GM23338 (cell line): ENCODE results near the gene CELF4. TPM values are rescaled to one million over a fixed set of nuclear protein-coding genes. Genes with fewer than 3 reads are reported as not detected.

Experiments used
- ATAC-seq: fragments of 200-7000 bp; cut with Tn5 transposase; 3 replicates; pipeline ENCODE4 v1.9.1; 2020
- DNase-seq: peaks from one replicate; pipeline ENCODE4 v3.0.0-alpha.2; 2015; ENCODE audit warnings: low spot score
- H2AFZ ChIP-seq: fragments of 200-600 bp; sonication (generic); 2 replicates; pipeline ENCODE4 v1.8.0; 2016; ENCODE audit warnings: antibody characterized with exemption, mild to moderate bottlenecking, moderate library complexity
- H3F3A ChIP-seq: fragments of 200-600 bp; sonication (generic); replicated peaks from 2 replicates; pipeline ENCODE4 v1.8.0; 2017; ENCODE audit warnings: antibody characterized with exemption, mixed run types, low read depth
- H3K27ac ChIP-seq: fragments of 200-600 bp; sonication (generic); 2 replicates; pipeline ENCODE4 v1.6.1; 2016; ENCODE audit warnings: low read depth
- H3K27me3 ChIP-seq: fragments of 200-600 bp; sonication (generic); 2 replicates; pipeline ENCODE4 v1.8.0; 2016; ENCODE audit warnings: mild to moderate bottlenecking, mixed run types, moderate library complexity; ENCODE audit not compliant: insufficient read depth
- H3K36me3 ChIP-seq: fragments of 200-600 bp; sonication (generic); 2 replicates; pipeline ENCODE4 v1.8.0; 2016; ENCODE audit warnings: mild to moderate bottlenecking; ENCODE audit not compliant: insufficient read depth
- H3K4me1 ChIP-seq: fragments of 200-600 bp; sonication (generic); 2 replicates; pipeline ENCODE4 v1.8.0; 2016; ENCODE audit warnings: mild to moderate bottlenecking, moderate library complexity; ENCODE audit not compliant: insufficient read depth
- H3K4me2 ChIP-seq: fragments of 200-600 bp; sonication (generic); 2 replicates; pipeline ENCODE4 v1.7.1; 2017; ENCODE audit warnings: mixed run types
- H3K4me3 ChIP-seq: fragments of 200-600 bp; sonication (generic); 2 replicates; pipeline ENCODE4 v1.6.1; 2016; ENCODE audit warnings: mixed run types
- H3K79me2 ChIP-seq: fragments of 200-600 bp; sonication (generic); replicated peaks from 2 replicates; pipeline ENCODE4 v1.8.0; 2017; ENCODE audit warnings: mild to moderate bottlenecking; ENCODE audit not compliant: insufficient read depth
- H3K9me2 ChIP-seq: fragments of 200-600 bp; sonication (generic); 2 replicates; pipeline ENCODE4 v1.8.0; 2017; ENCODE audit not compliant: insufficient read depth
- H4K20me1 ChIP-seq: fragments of 200-600 bp; sonication (generic); replicated peaks from 2 replicates; pipeline ENCODE4 v1.8.0; 2017; ENCODE audit warnings: mild to moderate bottlenecking; ENCODE audit not compliant: insufficient read depth
- H3K27ac Mint-ChIP-seq: 2 replicates; pipeline ENCODE4 v1.8.0; 2020; ENCODE audit warnings: inconsistent platforms, mild to moderate bottlenecking, moderate library complexity, mixed read lengths
- H3K27me3 Mint-ChIP-seq: 3 replicates; pipeline ENCODE4 v1.8.0; 2022; ENCODE audit warnings: low read depth, mild to moderate bottlenecking, moderate library complexity, mixed read lengths, inconsistent platforms; ENCODE audit not compliant: insufficient read depth, poor library complexity
- H3K36me3 Mint-ChIP-seq: 3 replicates; pipeline ENCODE4 v1.8.0; 2021; ENCODE audit warnings: low read depth, mild to moderate bottlenecking, inconsistent platforms, moderate library complexity, mixed read lengths
- H3K4me1 Mint-ChIP-seq: 3 replicates; pipeline ENCODE4 v1.8.0; 2020; ENCODE audit warnings: mild to moderate bottlenecking, inconsistent platforms, mixed read lengths
- H3K4me3 Mint-ChIP-seq: 3 replicates; pipeline ENCODE4 v1.8.0; 2021; ENCODE audit warnings: moderate library complexity, mild to moderate bottlenecking, inconsistent platforms, mixed read lengths
- H3K9me3 Mint-ChIP-seq: 3 replicates; pipeline ENCODE4 v1.8.0; 2020; ENCODE audit warnings: moderate library complexity, mild to moderate bottlenecking, inconsistent platforms, mixed read lengths
- EZH2 ChIP-seq: fragments of 200-600 bp; sonication (generic); IDR thresholded peaks from one replicate; pipeline ENCODE4 v1.8.0; 2017; ENCODE audit warnings: antibody characterized with exemption, mild to moderate bottlenecking, low read depth; ENCODE audit not compliant: unreplicated experiment
- EZH2phosphoT487 ChIP-seq: fragments of 200-600 bp; sonication (generic); IDR thresholded peaks from one replicate; pipeline ENCODE4 v1.8.1; 2018; ENCODE audit warnings: antibody characterized with exemption; ENCODE audit not compliant: unreplicated experiment
- NANOG ChIP-seq: IDR thresholded peaks from 2 replicates; pipeline ENCODE4 v1.6.1; 2016; ENCODE audit warnings: antibody characterized with exemption, borderline replicate concordance
- polyA plus RNA-seq: library from polyadenylated mRNA; unstranded; fragments of >200 nt; fragmentation: Nextera tagmentation; extraction: Ambion mirVana; gene quantifications from 2 replicates; pipeline ENCODE4 v1.2.1, GENCODE V29; 2016
- total RNA-seq: library from RNA; depleted of rRNA; stranded (reverse); fragments of >200 nt; shearing (Covaris generic); gene quantifications from 2 replicates; pipeline ENCODE4 v1.2.3, GENCODE V29; 2014
- TF ChIP-seq, protein P1 (sequence below): fragments of 250-450 bp; sonication (Bioruptor Pico); IDR thresholded peaks from 2 replicates; pipeline ENCODE4 v1.5.0; 2020; ENCODE audit warnings: mild to moderate bottlenecking, moderate library complexity
- TF ChIP-seq, protein P2 (sequence below), 2 experiments: fragments of 200-600 bp in 1 of 2; sonication (generic) in 1 of 2; conservative IDR thresholded peaks; 2 replicates each; pipeline versions ENCODE4 v1.5.1 to v1.6.1; 2016 to 2017; ENCODE audit warnings: antibody characterized with exemption in 2 of 2, low read depth in 2 of 2, mild to moderate bottlenecking in 2 of 2, moderate library complexity in 1 of 2
- TF ChIP-seq, protein P3 (sequence below): IDR thresholded peaks from 2 replicates; pipeline ENCODE4 v1.6.1; 2016; ENCODE audit warnings: antibody characterized with exemption

The CELF4 gene
- total and polyA plus RNA-seq, 2 experiments from 2014 or later, result 2.6 to 6.7 TPM

DNA sequence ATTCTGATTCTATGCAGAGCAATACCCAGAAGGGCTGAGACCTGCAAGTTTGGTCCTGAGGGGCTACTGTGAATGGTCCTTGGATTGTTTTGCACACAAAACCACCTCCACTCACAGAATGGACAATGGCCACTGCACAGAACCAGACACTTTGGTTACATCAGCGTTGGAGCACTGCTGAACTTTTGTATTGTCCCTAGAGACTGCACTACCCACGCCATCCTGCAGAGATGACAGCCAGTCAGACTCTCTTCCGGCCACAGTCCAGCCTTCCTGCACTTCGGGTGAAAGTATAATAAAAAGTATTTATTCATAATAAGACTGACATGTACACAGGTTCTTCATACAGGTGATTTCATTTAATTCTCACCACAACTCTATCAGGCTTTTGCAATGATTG lies 35.7 kb downstream of the CELF4 start (continued):
- TF ChIP-seq, protein P1, sequence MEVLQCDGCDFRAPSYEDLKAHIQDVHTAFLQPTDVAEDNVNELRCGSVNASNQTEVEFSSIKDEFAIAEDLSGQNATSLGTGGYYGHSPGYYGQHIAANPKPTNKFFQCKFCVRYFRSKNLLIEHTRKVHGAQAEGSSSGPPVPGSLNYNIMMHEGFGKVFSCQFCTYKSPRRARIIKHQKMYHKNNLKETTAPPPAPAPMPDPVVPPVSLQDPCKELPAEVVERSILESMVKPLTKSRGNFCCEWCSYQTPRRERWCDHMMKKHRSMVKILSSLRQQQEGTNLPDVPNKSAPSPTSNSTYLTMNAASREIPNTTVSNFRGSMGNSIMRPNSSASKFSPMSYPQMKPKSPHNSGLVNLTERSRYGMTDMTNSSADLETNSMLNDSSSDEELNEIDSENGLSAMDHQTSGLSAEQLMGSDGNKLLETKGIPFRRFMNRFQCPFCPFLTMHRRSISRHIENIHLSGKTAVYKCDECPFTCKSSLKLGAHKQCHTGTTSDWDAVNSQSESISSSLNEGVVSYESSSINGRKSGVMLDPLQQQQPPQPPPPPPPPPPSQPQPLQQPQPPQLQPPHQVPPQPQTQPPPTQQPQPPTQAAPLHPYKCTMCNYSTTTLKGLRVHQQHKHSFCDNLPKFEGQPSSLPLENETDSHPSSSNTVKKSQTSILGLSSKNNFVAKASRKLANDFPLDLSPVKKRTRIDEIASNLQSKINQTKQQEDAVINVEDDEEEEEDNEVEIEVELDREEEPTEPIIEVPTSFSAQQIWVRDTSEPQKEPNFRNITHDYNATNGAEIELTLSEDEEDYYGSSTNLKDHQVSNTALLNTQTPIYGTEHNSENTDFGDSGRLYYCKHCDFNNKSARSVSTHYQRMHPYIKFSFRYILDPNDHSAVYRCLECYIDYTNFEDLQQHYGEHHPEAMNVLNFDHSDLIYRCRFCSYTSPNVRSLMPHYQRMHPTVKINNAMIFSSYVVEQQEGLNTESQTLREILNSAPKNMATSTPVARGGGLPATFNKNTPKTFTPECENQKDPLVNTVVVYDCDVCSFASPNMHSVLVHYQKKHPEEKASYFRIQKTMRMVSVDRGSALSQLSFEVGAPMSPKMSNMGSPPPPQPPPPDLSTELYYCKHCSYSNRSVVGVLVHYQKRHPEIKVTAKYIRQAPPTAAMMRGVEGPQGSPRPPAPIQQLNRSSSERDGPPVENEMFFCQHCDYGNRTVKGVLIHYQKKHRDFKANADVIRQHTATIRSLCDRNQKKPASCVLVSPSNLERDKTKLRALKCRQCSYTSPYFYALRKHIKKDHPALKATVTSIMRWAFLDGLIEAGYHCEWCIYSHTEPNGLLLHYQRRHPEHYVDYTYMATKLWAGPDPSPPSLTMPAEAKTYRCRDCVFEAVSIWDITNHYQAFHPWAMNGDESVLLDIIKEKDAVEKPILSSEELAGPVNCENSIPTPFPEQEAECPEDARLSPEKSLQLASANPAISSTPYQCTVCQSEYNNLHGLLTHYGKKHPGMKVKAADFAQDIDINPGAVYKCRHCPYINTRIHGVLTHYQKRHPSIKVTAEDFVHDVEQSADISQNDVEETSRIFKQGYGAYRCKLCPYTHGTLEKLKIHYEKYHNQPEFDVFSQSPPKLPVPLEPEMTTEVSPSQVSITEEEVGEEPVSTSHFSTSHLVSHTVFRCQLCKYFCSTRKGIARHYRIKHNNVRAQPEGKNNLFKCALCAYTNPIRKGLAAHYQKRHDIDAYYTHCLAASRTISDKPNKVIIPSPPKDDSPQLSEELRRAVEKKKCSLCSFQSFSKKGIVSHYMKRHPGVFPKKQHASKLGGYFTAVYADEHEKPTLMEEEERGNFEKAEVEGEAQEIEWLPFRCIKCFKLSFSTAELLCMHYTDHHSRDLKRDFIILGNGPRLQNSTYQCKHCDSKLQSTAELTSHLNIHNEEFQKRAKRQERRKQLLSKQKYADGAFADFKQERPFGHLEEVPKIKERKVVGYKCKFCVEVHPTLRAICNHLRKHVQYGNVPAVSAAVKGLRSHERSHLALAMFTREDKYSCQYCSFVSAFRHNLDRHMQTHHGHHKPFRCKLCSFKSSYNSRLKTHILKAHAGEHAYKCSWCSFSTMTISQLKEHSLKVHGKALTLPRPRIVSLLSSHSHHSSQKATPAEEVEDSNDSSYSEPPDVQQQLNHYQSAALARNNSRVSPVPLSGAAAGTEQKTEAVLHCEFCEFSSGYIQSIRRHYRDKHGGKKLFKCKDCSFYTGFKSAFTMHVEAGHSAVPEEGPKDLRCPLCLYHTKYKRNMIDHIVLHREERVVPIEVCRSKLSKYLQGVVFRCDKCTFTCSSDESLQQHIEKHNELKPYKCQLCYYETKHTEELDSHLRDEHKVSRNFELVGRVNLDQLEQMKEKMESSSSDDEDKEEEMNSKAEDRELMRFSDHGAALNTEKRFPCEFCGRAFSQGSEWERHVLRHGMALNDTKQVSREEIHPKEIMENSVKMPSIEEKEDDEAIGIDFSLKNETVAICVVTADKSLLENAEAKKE (CRISPR knock-in tag), result no peak
- TF ChIP-seq, protein P2, sequence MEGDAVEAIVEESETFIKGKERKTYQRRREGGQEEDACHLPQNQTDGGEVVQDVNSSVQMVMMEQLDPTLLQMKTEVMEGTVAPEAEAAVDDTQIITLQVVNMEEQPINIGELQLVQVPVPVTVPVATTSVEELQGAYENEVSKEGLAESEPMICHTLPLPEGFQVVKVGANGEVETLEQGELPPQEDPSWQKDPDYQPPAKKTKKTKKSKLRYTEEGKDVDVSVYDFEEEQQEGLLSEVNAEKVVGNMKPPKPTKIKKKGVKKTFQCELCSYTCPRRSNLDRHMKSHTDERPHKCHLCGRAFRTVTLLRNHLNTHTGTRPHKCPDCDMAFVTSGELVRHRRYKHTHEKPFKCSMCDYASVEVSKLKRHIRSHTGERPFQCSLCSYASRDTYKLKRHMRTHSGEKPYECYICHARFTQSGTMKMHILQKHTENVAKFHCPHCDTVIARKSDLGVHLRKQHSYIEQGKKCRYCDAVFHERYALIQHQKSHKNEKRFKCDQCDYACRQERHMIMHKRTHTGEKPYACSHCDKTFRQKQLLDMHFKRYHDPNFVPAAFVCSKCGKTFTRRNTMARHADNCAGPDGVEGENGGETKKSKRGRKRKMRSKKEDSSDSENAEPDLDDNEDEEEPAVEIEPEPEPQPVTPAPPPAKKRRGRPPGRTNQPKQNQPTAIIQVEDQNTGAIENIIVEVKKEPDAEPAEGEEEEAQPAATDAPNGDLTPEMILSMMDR (conservative IDR thresholded peaks at IDR 0.05; ENCODE audit: low read depth in 2 of 2), result no peak
- TF ChIP-seq, protein P3, sequence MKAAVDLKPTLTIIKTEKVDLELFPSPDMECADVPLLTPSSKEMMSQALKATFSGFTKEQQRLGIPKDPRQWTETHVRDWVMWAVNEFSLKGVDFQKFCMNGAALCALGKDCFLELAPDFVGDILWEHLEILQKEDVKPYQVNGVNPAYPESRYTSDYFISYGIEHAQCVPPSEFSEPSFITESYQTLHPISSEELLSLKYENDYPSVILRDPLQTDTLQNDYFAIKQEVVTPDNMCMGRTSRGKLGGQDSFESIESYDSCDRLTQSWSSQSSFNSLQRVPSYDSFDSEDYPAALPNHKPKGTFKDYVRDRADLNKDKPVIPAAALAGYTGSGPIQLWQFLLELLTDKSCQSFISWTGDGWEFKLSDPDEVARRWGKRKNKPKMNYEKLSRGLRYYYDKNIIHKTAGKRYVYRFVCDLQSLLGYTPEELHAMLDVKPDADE, result no peak

DNA sequence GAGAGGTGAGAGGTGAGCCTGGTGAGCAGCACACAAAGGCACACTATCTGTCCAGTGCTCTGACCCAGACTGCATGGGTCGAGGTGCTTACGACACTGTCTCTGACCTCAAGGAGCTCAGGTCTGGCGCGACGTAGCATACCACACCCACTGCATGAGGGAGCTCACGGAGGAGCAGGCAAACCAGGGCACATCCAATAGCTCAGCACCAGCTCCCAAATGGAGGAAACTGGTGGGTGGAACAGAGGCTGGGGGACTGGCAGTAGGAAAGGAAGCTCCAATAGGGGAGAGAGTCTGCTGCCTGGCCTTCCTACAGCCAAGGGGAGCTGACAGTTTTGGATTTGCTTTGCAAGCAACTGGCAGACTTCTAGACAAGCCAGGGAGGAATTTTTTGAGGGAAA lies 36.3 kb downstream of the CELF4 start:
- H3K27ac ChIP-seq, result no peak overlapping the region
- H3K4me1 Mint-ChIP-seq, result peaks cover 33% of the 10 kb centered on the region
- H3K27me3 ChIP-seq, result peaks cover 13% of the 10 kb centered on the region
- H3K4me1 ChIP-seq, result peaks cover 23% of the 10 kb centered on the region
- no peaks in the 10 kb centered on the region for H4K20me1 ChIP-seq
- no peak overlapping the region for H3K27ac Mint-ChIP-seq
- no peaks in the 10 kb centered on the region for H3K9me2 ChIP-seq
- H3K4me3 ChIP-seq, result no peak overlapping the region
- H3K9me3 Mint-ChIP-seq, result no peaks in the 10 kb centered on the region
- H3K4me3 Mint-ChIP-seq, result no peak overlapping the region
- no peak for ATAC-seq
- no peaks in the 10 kb centered on the region for H3K79me2 ChIP-seq
- no peak overlapping the region for H2AFZ ChIP-seq
- H3K27me3 Mint-ChIP-seq, result peaks cover 22% of the 10 kb centered on the region
- H3F3A ChIP-seq, result no peaks in the 10 kb centered on the region
- no peaks in the 10 kb centered on the region for H3K36me3 ChIP-seq
- no peak for DNase-seq
- TF ChIP-seq EZH2 (no peak), NANOG (no peak), EZH2phosphoT487 (no peak)
- H3K4me2 ChIP-seq, result no peak overlapping the region
- H3K36me3 Mint-ChIP-seq, result no peaks in the 10 kb centered on the region
